ENCODE measurements around the gene PHLDA1.
"Not testable (repeated sequence)": the region's sequence is repeated elsewhere in the genome, so short reads cannot be mapped to it uniquely, and the experiment has no call there.

PHLDA1 gene

GRCh38 chr12:76018672-76019071 lies 12.9 kb downstream of the PHLDA1 start:
- DNase-seq (ENCODE audit: low read depth in 2 of 2) = no peak

GRCh38 chr12:76018111-76018510 lies 13.5 kb downstream of the PHLDA1 start:
- no peak for DNase-seq (ENCODE audit: low read depth in 2 of 2)

- DNase-seq (ENCODE audit: low read depth in 2 of 2) = no peak
These were observed 17.6 kb downstream of the PHLDA1 start for GRCh38 chr12:76014007-76014406.

GRCh38 chr12:76013603-76014002 lies 18.0 kb downstream of the PHLDA1 start:
- DNase-seq (ENCODE audit: low read depth in 2 of 2) = no peak

- DNase-seq (ENCODE audit: low read depth in 2 of 2) = no peak
These were observed 18.9 kb downstream of the PHLDA1 start for GRCh38 chr12:76012644-76013043.

GRCh38 chr12:76010732-76011458 lies 20.7 kb downstream of the PHLDA1 start:
- DNase-seq (ENCODE audit: low read depth in 2 of 2) = no peak

- DNase-seq (ENCODE audit: low read depth in 2 of 2) = no peak
These were observed 23.1 kb downstream of the PHLDA1 start for GRCh38 chr12:76008428-76008827.

GRCh38 chr12:76007640-76008039 lies 23.9 kb downstream of the PHLDA1 start:
- DNase-seq (ENCODE audit: low read depth in 2 of 2) = no peak

GRCh38 chr12:76006028-76006925 lies 25.3 kb downstream of the PHLDA1 start:
- no peak for DNase-seq (ENCODE audit: low read depth in 2 of 2)

GRCh38 chr12:76003355-76003638 lies 28.3 kb downstream of the PHLDA1 start:
- no peak for DNase-seq (ENCODE audit: low read depth in 2 of 2)

GRCh38 chr12:76002598-76003354 lies 28.8 kb downstream of the PHLDA1 start:
- DNase-seq (ENCODE audit: low read depth in 2 of 2) = no peak

- DNase-seq (ENCODE audit: low read depth in 2 of 2) = no peak
These were observed 33.1 kb downstream of the PHLDA1 start for GRCh38 chr12:75998292-75999063.

- DNase-seq (ENCODE audit: low read depth in 2 of 2) = no peak
These were observed 33.9 kb downstream of the PHLDA1 start for GRCh38 chr12:75997658-75998057.

GRCh38 chr12:75996861-75997447 lies 34.6 kb downstream of the PHLDA1 start:
- DNase-seq (ENCODE audit: low read depth in 2 of 2) = no peak

- no peak for DNase-seq (ENCODE audit: low read depth in 2 of 2)
These were observed 35.9 kb downstream of the PHLDA1 start for GRCh38 chr12:75995691-75996090.

GRCh38 chr12:75994069-75994740 lies 37.4 kb downstream of the PHLDA1 start:
- no peak for DNase-seq (ENCODE audit: low read depth in 2 of 2)

GRCh38 chr12:75991753-75992152 lies 39.8 kb downstream of the PHLDA1 start:
- DNase-seq (ENCODE audit: low read depth in 2 of 2) = no peak

GRCh38 chr12:75990189-75990912 lies 41.2 kb downstream of the PHLDA1 start:
- no peak for DNase-seq (ENCODE audit: low read depth in 2 of 2)

GRCh38 chr12:75987709-75988108 lies 43.9 kb downstream of the PHLDA1 start:
- DNase-seq (ENCODE audit: low read depth in 2 of 2) = not testable (repeated sequence)
